ENCODE results near the gene PITPNB.

PITPNB gene

GRCh38 chr22:27803841-27804415 lies 115.1 kb downstream of the PITPNB start:
- H3K36me3 ChIP-seq (ENCODE audit: control insufficient read depth, insufficient read depth, low read length): no peaks in the 10 kb centered on the region
- no peak overlapping the region for H3K4me2 ChIP-seq (ENCODE audit: low read length)
- H3K27me3 ChIP-seq (ENCODE audit: control insufficient read depth, insufficient read depth, low read length): no peaks in the 10 kb centered on the region
- no peaks in the 10 kb centered on the region for H3K4me1 ChIP-seq
- H2AFZ ChIP-seq: no peak overlapping the region
- TF ChIP-seq CTCF (IDR thresholded peaks at IDR 0.05): no peak
- H3K27ac ChIP-seq: no peak overlapping the region
- no peak overlapping the region for H3K4me3 ChIP-seq (ENCODE audit: low read depth, low read length)
- H3K9ac ChIP-seq: no peak overlapping the region
- no peaks in the 10 kb centered on the region for H3K79me2 ChIP-seq
- H3K9me3 ChIP-seq (ENCODE audit: control insufficient read depth, low read length): no peaks in the 10 kb centered on the region

GRCh38 chr22:27802346-27803073 lies 116.5 kb downstream of the PITPNB start:
- no peaks in the 10 kb centered on the region for H3K9me3 ChIP-seq (ENCODE audit: control insufficient read depth, low read length)
- H3K36me3 ChIP-seq (ENCODE audit: control insufficient read depth, insufficient read depth, low read length): no peaks in the 10 kb centered on the region
- no peak overlapping the region for H3K9ac ChIP-seq
- no peak overlapping the region for H2AFZ ChIP-seq
- peak overlapping the region; percentile 63 for H3K4me2 ChIP-seq (ENCODE audit: low read length)
- H3K27me3 ChIP-seq (ENCODE audit: control insufficient read depth, insufficient read depth, low read length): no peaks in the 10 kb centered on the region
- H3K27ac ChIP-seq: no peak overlapping the region
- peak overlapping the region; percentile 69 for H3K4me3 ChIP-seq (ENCODE audit: low read depth, low read length)
- H3K79me2 ChIP-seq: no peaks in the 10 kb centered on the region
- TF ChIP-seq CTCF (IDR thresholded peaks at IDR 0.05): no peak
- no peaks in the 10 kb centered on the region for H3K4me1 ChIP-seq
